HepG2 (cell line): ENCODE measurements around the gene RASD1. TPM values are rescaled to one million over a fixed set of nuclear protein-coding genes. Genes with fewer than 3 reads are reported as not detected.

Experiments used
- AFF4 ChIP-seq: sonication (generic); formaldehyde crosslinking; IDR thresholded peaks from 2 replicates; pipeline ENCODE4 v1.4.0; 2020; ENCODE audit warnings: missing genetic modification reagents
- HHEX ChIP-seq: IDR thresholded peaks from 2 replicates; pipeline ENCODE4 v1.6.1; 2016; ENCODE audit warnings: control low read depth
- HOXA5 ChIP-seq: sonication (generic); formaldehyde crosslinking; IDR thresholded peaks from 2 replicates; pipeline ENCODE4 v1.4.0; 2020; ENCODE audit warnings: missing genetic modification reagents
- JDP2 ChIP-seq: sonication (generic); formaldehyde crosslinking; IDR thresholded peaks from 2 replicates; pipeline ENCODE4 v1.8.1; 2022; ENCODE audit warnings: missing genetic modification reagents, borderline replicate concordance
- MTA3 ChIP-seq: sonication (generic); formaldehyde crosslinking; IDR thresholded peaks from 2 replicates; pipeline ENCODE4 v1.4.0; 2020; ENCODE audit warnings: missing genetic modification reagents
- NR3C1 ChIP-seq: sonication (generic); formaldehyde crosslinking; IDR thresholded peaks from 2 replicates; pipeline ENCODE4 v1.4.0; 2020; ENCODE audit warnings: missing genetic modification reagents
- PRDM10 ChIP-seq: sonication (generic); formaldehyde crosslinking; IDR thresholded peaks from 2 replicates; pipeline ENCODE4 v1.4.0; 2020; ENCODE audit warnings: low read depth, missing genetic modification reagents
- RAD51 ChIP-seq: fragments of 450-650 bp; IDR thresholded peaks from 2 replicates; pipeline ENCODE4 v1.6.1; 2016; ENCODE audit warnings: borderline replicate concordance
- SALL1 ChIP-seq: sonication (generic); formaldehyde crosslinking; IDR thresholded peaks from 2 replicates; pipeline ENCODE4 v1.8.0; 2022; ENCODE audit warnings: mild to moderate bottlenecking, missing genetic modification reagents
- SRSF4 ChIP-seq: fragments of 200-400 bp; formaldehyde crosslinking; IDR thresholded peaks from one replicate; pipeline ENCODE4 v1.6.1; 2018; ENCODE audit warnings: mild to moderate bottlenecking, low read depth, low read length, moderate library complexity; ENCODE audit not compliant: poor library complexity, severe bottlenecking
- STAT5B ChIP-seq: sonication (generic); formaldehyde crosslinking; IDR thresholded peaks from 2 replicates; pipeline ENCODE4 v1.4.0; 2020; ENCODE audit warnings: missing genetic modification reagents
- TAF1 ChIP-seq: sonication (generic); formaldehyde crosslinking; IDR thresholded peaks from 2 replicates; pipeline ENCODE4 v1.4.0; 2020; ENCODE audit warnings: missing genetic modification reagents
- ZBTB38 ChIP-seq: sonication (generic); formaldehyde crosslinking; IDR thresholded peaks from 2 replicates; pipeline ENCODE4 v1.5.1; 2020; ENCODE audit warnings: mild to moderate bottlenecking, missing genetic modification reagents
- ZKSCAN8 ChIP-seq: IDR thresholded peaks from 2 replicates; pipeline ENCODE4 v1.6.1; 2016; ENCODE audit warnings: borderline replicate concordance, missing genetic modification reagents, missing compliant biosample characterization
- ZNF296 ChIP-seq: sonication (generic); formaldehyde crosslinking; conservative IDR thresholded peaks from 2 replicates; pipeline ENCODE4 v1.5.0; 2020; ENCODE audit warnings: mild to moderate bottlenecking, missing genetic modification reagents
- ZNF335 ChIP-seq: sonication (generic); formaldehyde crosslinking; IDR thresholded peaks from 2 replicates; pipeline ENCODE4 v1.4.0; 2020; ENCODE audit warnings: missing genetic modification reagents
- ZNF33B ChIP-seq: sonication (generic); formaldehyde crosslinking; IDR thresholded peaks from 2 replicates; pipeline ENCODE4 v1.5.1; 2020; ENCODE audit warnings: mild to moderate bottlenecking, missing genetic modification reagents
- ZNF83 ChIP-seq: sonication (generic); formaldehyde crosslinking; IDR thresholded peaks from 2 replicates; pipeline ENCODE4 v1.4.0; 2020; ENCODE audit warnings: missing genetic modification reagents, mild to moderate bottlenecking, borderline replicate concordance
- ZXDC ChIP-seq: sonication (generic); formaldehyde crosslinking; IDR thresholded peaks from 2 replicates; pipeline ENCODE4 v1.5.0; 2020; ENCODE audit warnings: mild to moderate bottlenecking, missing genetic modification reagents
- polyA plus RNA-seq, 8 experiments: library from polyadenylated mRNA; depleted of rRNA in 3 of 8; stranded (reverse) in 7 of 8; unstranded in 1 of 8; fragments of >200 nt; fragmentation: Illumina TruSeq in 4 of 8; extraction: Trizol in 4 of 8; gene quantifications; 2 replicates each; pipeline versions ENCODE4 v1.2.1 to v1.2.3, GENCODE V29; 2011 to 2016; ENCODE audit warnings: low read depth in 4 of 8, missing spikeins in 1 of 8, mixed read lengths in 1 of 8; ENCODE audit not compliant: insufficient read depth in 1 of 8
- total RNA-seq, 5 experiments: library from RNA; depleted of rRNA; stranded (reverse); fragments of >200 nt; fragmentation: Illumina TruSeq; extraction: Trizol; gene quantifications; 2 replicates each; pipeline ENCODE4 v1.2.3, GENCODE V29; 2016; ENCODE audit warnings: low read depth in 1 of 5

Gene RASD1
- total and polyA plus RNA-seq, 2 of the 13 experiments (the other 11 are each of a cell fraction or from before 2014, with no cell fraction given) = 1.6 to 4.2 TPM

GRCh38 chr17:17462048-17462824, 34.0 kb downstream of the RASD1 start (continued):
- TF ChIP-seq HHEX (CRISPR knock-in tag) (no peak), RAD51 (no peak), ZBTB38 (CRISPR knock-in tag) (0 out of 2 replicates have a peak, but pooled peaks have one; percentile 87), ZNF83 (no peak), PRDM10 (CRISPR knock-in tag) (peak; percentile 40; the same call in 1 of the 2 replicates), HOXA5 (no peak), ZNF296 (CRISPR knock-in tag) (no peak), AFF4 (CRISPR knock-in tag) (no peak), SRSF4 (no peak), ZNF33B (CRISPR knock-in tag) (no peak), STAT5B (CRISPR knock-in tag) (no peak), JDP2 (CRISPR knock-in tag) (no peak), TAF1 (no peak), SALL1 (CRISPR knock-in tag) (peak; percentile 95), MTA3 (no peak), ZKSCAN8 (CRISPR knock-in tag) (no peak), ZNF335 (no peak), ZXDC (CRISPR knock-in tag) (peak; percentile 74; the same call in 1 of the 2 replicates), NR3C1 (no peak)
